ENCODE measurements around the gene GNPDA1. TPM values are rescaled to one million over a fixed set of nuclear protein-coding genes. Genes with fewer than 3 reads are reported as not detected.
A peak's percentile ranks its signal among the peaks of the same experiment; 100 is the strongest.

The GNPDA1 gene
- total and polyA plus RNA-seq, 10 of the 15 experiments (the other 5 are each of a cell fraction or from before 2014, with no cell fraction given) = 1.0 to 11.9 (median 3.9) TPM

DNA sequence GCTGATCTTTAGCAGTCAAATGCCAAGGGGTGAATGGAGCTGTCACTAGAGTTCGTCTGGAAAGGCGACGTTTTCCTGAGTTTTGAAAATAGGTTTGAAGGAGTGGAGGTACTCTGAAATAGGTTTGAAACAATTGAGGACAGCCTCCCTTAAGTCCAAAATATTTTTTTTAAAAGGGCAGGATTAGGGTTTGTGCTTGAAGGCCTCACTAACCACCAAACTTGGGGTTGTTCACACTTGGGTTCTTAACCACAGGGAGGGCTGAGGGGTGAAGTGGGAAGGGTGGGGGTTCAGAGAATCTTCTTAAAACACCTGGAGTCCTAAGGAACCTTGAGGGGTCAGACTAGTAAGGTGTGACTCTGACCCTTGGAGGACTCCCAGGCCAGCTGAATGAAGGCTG lies 51.4 kb downstream of the GNPDA1 start:
- intact Hi-C loops (cut with micrococcal nuclease; ENCODE audit: unreplicated experiment) (loop anchor here (2.0 to 10.0 kb wide), 4 partner anchors 73 to 367 kb away; no protein-coding TSS in a partner anchor), in situ Hi-C loops (cut with MboI) (no loop called here)
- 98% methylated on average over 3 of the region's 3 CpGs for WGBS (ENCODE audit: insufficient coverage, insufficient replicate concordance, low lambda C conversion rate, missing lambda C conversion rate)
- DNase-seq (ENCODE audit: low read depth, low spot score) = no peak
- SMC1A ChIA-PET (ENCODE audit: uncharacterized antibody, unreplicated experiment) = interaction anchor here (0.7 to 3.9 kb wide), 32 partner anchors 9 to 369 kb away, joined by 3 to 46 read pairs (median 5); partner anchors contain the start of genes DELE1, GNPDA1, PCDH1 and RNF14
- H3K4me2 ChIP-seq (ENCODE audit: control insufficient read depth, insufficient read depth) = no peak overlapping the region
- peak overlapping the region; percentile 86 for H2AFZ ChIP-seq (ENCODE audit: control insufficient read depth, low read depth, low read length)
- CTCF ChIA-PET = interaction anchor here (0.6 to 5.2 kb wide), 70 partner anchors 9 to 549 kb away, joined by 3 to 101 read pairs (median 5); partner anchors contain the start of genes DELE1, FCHSD1, HDAC3 and PCDH1
- H3K27me3 ChIP-seq (replicated peaks in 1 of 2; ENCODE audit: control insufficient read depth in 2 of 2, insufficient read depth in 2 of 2, low read length in 1 of 2) = no peaks in the 10 kb centered on the region
- no peaks in the 10 kb centered on the region for H3K36me3 ChIP-seq (ENCODE audit: control insufficient read depth in 2 of 2, insufficient read depth in 2 of 2, low read length in 1 of 2)
- no peak overlapping the region for H3K27ac ChIP-seq (ENCODE audit: control insufficient read depth, insufficient read depth)
- no peak for ATAC-seq
- TF ChIP-seq MEF2B (IDR thresholded peaks at IDR 0.05; ENCODE audit: partially characterized antibody, poor library complexity, severe bottlenecking) (no peak), SREBF2 (IDR thresholded peaks at IDR 0.05; ENCODE audit: low read length) (no peak), HDGF (IDR thresholded peaks at IDR 0.05) (no peak), SUPT20H (IDR thresholded peaks at IDR 0.05; ENCODE audit: borderline replicate concordance, control insufficient read depth, low read depth, low read length) (no peak), SRF (IDR thresholded peaks at IDR 0.05; ENCODE audit: low read depth in 2 of 2, low read length in 2 of 2) (no peak), ZBED1 (IDR thresholded peaks at IDR 0.05; ENCODE audit: borderline replicate concordance) (no peak), CBFB (IDR thresholded peaks at IDR 0.05; ENCODE audit: low read depth) (no peak), ATF7 (IDR thresholded peaks at IDR 0.05; ENCODE audit: low read depth) (no peak), BRCA1 (IDR thresholded peaks at IDR 0.05; ENCODE audit: low read depth, low read length) (no peak), JUNB (IDR thresholded peaks at IDR 0.05) (no peak), IKZF1 (conservative IDR thresholded peaks at IDR 0.05) (no peak), NFIC (IDR thresholded peaks at IDR 0.05; ENCODE audit: low read depth, low read length) (no peak), CHD2 (IDR thresholded peaks at IDR 0.05; ENCODE audit: borderline replicate concordance, low read depth, low read length) (no peak), SMAD5 (IDR thresholded peaks at IDR 0.05; ENCODE audit: low read depth) (no peak)
- TF ChIP-seq, protein P1, sequence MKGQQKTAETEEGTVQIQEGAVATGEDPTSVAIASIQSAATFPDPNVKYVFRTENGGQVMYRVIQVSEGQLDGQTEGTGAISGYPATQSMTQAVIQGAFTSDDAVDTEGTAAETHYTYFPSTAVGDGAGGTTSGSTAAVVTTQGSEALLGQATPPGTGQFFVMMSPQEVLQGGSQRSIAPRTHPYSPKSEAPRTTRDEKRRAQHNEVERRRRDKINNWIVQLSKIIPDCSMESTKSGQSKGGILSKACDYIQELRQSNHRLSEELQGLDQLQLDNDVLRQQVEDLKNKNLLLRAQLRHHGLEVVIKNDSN (IDR thresholded peaks at IDR 0.05; ENCODE audit: borderline replicate concordance, extremely low read length, insufficient read depth, low read depth, low read length) = no peak
- TF ChIP-seq, protein P2, sequence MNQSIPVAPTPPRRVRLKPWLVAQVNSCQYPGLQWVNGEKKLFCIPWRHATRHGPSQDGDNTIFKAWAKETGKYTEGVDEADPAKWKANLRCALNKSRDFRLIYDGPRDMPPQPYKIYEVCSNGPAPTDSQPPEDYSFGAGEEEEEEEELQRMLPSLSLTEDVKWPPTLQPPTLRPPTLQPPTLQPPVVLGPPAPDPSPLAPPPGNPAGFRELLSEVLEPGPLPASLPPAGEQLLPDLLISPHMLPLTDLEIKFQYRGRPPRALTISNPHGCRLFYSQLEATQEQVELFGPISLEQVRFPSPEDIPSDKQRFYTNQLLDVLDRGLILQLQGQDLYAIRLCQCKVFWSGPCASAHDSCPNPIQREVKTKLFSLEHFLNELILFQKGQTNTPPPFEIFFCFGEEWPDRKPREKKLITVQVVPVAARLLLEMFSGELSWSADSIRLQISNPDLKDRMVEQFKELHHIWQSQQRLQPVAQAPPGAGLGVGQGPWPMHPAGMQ (IDR thresholded peaks at IDR 0.05; ENCODE audit: borderline replicate concordance) = no peak
- no peaks in the 10 kb centered on the region for H3K79me2 ChIP-seq (ENCODE audit: control insufficient read depth, insufficient read depth, low read length)
- H3K4me1 ChIP-seq (ENCODE audit: control insufficient read depth, insufficient read depth, low read length) = peaks cover 3% of the 10 kb centered on the region; the same call in 1 of the 2 replicates
- no peak for FAIRE-seq
- H3K9me3 ChIP-seq (replicated peaks; ENCODE audit: control insufficient read depth, insufficient read depth, low read length) = no peaks in the 10 kb centered on the region
- H3K9ac ChIP-seq (ENCODE audit: control insufficient read depth, insufficient read depth, low read length) = no peak overlapping the region
- BruUV-seq (replicated peaks) = no TSS peak
- RAD21 ChIA-PET (ENCODE audit: unreplicated experiment) = interaction anchor here (0.7 to 3.8 kb wide), 27 partner anchors 8 to 328 kb away, joined by 3 to 57 read pairs (median 4); partner anchors contain the start of genes DELE1, FCHSD1, HDAC3 and PCDH1
- no peaks in the 10 kb centered on the region for H4K20me1 ChIP-seq (ENCODE audit: control insufficient read depth, insufficient read depth)
- H3K4me3 ChIP-seq = no peak overlapping the region
- POLR2A ChIA-PET = interaction anchor here (0.5 to 1.7 kb wide), 5 partner anchors 9 to 319 kb away, joined by 3 to 21 read pairs (median 5); partner anchors contain the start of genes DELE1 and RNF14

Measured in GM12878 (cell line).